GM19043 (cell line): Measurements from ENCODE around the gene MTG2.
"Not testable (repeated sequence)": the region's sequence is repeated elsewhere in the genome, so short reads cannot be mapped to it uniquely, and the experiment has no call there.

Experiments used
- ATAC-seq: cut with Tn5 transposase; IDR thresholded peaks from one replicate; pipeline ENCODE4 v1.9.1; 2021; ENCODE audit warnings: low read depth; ENCODE audit not compliant: unreplicated experiment

Gene MTG2

DNA sequence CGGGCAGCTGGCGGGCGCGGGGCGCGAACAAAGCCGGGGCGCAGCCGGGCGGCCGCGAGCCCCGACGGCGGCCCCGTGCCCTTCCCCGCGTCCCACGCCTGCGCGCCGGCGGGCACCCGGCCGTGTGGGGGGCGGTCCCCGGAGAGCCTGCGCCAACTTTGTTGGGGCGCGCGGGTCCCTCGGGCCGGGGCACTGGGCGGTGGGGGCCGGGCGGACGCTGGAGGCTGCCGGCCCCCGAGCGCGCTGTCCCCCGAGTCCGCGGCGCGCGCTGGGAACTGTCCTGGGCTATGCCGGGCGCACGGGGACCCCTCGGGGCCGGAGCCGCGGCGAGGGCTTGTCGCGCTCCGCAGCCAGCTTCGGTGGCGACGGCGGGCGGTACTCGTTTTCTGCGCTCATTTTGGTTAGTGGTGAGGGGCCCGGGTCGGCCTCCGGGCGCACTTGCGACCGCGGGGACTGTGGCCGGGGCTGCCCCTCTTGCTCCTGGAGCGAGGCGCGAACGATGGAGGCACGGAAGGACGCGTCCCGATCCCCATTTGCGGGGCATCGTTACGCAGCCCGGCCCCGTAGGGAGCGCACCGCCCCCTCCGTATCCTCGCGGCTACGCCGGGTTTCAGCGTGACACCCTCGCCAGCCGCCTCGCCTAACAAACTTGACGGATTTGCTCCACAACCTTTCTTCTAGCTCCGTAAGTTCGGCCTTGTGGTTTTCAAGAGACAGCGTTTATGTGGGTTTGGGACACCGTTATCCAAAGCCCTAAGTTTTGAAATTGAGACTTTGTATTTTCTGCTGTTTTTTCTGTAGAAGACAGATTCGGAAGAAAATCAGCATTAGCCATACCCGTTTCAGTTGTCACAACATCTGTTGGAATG is 38.6 kb upstream of the MTG2 start:
- ATAC-seq = no peak

DNA sequence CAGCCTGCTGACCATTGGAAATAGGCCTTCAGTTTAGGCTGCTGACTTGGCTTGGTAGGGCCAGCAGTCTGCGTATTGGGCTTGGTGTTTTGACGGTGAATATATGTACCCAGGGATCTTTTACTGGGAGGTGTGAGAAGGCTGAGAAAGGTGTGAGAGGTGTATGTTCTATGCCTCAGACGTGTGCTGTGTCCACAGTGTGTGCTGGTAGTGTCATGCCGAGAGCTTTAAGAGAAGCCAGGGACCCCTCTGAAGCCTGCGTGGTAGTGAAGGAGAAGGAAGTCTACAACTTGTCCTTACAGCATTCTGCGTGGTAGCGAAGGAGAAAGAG is 37.2 kb upstream of the MTG2 start:
- no peak for ATAC-seq

DNA sequence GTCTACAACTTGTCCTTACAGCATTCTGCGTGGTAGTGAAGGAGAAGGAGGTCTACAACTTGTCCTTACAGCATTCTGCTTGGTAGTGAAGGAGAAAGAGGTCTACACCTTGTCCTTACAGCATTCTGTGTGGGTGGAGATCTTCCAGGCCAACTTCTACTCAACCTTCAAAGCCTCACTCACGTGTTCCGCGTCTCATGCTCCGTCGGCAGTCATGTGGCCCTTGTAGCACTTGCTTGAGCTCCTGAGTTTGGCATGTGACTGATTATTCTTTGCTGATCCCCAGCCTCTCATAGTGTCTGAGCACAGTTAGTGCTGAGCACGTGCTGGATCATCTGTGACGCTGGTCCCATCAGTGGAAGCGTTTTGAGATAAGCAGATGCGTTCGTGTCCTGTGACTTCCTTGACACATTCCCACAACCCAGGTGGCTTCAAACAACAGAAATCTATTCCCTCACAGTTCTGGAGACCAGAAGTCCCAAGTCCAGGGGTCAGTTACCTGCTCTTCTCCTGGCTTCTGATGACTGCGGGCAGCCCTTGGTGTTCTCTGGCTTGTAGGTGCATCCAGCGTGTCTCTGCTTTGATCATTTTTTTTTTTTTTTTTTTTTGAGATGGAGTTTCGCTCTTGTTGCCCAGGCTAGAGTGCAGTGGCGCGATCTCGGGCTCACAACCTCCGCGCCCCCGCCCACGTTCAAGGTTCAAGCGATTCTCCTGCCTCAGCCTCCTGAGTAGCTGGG is 36.6 kb upstream of the MTG2 start:
- ATAC-seq = no peak

DNA sequence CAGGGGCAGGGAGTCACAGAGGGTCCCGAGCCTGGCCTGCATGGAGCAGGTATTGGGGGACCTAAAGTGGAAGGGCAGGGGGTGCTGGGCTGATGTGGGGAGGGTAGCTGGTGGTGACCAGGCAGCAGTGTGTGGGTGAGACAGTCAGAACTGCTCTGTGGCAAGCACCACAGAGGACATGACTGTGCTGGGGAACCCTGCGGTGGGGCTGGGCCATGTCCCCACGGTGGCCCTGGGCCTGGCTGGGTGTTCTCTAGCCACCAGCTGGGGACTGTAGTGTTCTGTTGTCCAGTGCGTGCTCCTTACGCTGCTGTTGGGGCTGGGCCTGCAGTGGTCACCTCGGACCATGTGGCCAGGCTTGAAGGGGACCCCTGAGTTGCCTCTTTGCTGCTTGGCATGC is 35.7 kb upstream of the MTG2 start:
- no peak for ATAC-seq

DNA sequence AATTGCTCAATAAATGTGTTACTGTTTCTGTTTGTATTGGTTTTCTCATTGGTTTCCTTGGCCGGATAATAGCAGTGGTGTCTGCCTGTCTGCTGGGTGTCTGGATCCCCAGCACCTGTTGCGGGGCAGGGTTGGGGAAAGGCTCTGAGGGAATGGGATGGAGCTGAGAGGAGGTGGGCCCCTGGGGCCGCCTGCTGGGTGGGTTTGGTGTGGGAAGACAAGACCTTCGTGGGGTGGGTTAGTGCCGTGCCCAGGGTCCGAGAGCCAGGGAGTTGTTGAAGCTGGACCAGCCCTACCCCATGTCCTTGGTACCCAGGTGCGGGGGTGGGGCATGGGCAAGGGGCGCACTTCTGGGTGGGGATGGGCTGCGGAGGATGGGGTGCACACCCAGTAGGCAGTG is 35.3 kb upstream of the MTG2 start:
- no peak for ATAC-seq

DNA sequence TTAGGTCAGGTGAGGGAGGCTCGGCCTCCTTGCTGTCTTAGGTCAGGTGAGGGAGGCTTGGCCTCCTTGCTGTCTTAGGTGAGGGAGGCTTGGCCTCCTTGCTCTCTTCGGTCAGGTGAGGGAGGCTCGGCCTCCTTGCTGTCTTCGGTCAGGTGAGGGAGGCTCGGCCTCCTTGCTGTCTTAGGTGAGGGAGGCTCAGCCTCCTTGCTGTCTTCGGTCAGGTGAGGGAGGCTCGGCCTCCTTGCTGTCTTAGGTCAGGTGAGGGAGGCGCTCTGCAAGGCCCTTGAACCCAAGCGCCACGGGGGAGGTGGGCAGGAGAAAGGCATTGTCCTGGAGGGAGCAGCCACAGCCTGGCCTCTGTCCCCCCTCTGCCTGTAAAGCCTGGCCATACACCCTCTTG is 34.4 kb upstream of the MTG2 start:
- not testable (repeated sequence) for ATAC-seq

DNA sequence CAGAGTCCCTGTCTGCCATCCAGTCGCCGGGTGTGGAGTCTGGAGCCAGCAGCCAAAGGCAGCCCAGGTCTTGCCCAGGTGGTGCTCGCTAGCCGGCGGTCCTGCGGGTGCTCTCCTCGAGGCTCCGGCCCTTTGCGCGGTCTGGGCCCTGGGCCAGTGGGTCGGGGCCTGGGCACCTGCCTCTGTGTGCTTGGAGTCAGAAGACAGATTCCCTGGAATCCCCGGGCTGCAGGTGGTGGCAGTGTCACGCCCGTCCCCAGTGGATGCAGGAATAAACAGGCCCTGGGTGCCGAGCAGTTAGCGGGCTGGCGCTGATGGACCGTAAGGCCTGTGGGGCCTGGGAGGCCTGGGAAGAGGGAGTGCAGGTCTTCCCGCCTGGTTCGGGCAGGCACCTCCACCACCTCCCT is 33.9 kb upstream of the MTG2 start:
- no peak for ATAC-seq

DNA sequence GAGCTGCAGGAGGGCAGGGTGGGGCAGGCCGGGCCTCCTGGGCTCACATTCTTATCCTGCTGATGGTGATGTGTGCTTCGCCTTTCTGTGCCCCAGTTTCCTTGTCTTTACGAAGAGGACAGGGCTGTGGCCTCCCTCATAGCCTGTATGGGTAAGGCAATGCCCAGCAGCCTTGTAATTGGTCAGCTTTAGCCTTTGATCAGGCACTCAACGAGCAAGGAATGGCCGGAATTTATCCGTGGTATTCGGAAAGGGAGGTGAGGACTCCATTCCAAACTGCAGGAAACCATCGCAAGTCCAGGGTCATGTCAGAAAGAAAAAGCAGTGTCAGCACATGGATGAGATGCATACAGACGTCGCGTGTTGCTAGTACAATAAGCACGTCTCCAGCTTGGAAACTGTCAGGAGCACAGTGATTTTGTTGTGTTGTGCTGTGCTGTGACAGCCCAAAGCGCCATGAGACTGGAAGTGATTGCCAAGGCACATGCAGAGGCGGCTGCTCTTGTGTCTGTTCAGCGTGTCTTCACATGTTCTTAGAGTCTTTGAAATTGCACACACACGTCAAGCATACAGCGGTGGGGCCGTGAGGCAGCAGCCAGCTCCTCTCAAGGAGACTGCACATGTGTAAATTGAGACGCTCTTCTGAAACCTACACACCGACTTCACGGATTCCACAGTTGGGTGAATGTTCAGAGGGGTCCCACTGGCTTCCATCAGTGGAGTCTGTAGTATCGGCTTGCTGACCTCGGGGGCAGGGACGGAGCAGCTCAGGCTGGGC is 33.1 kb upstream of the MTG2 start:
- no peak for ATAC-seq

DNA sequence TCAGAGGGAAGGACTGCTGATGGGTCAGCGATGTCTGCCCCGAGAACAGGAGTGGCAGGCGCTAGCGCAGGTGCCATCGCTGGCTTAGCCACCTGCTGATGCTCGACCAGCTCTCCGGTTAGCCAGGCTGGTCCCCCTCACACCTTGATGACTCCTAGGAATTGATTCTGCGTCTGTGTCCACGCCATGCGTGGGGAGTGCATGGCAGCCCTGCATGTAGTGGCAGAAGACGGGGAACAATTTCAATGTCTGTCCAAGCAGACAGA is 32.6 kb upstream of the MTG2 start:
- ATAC-seq = no peak

DNA sequence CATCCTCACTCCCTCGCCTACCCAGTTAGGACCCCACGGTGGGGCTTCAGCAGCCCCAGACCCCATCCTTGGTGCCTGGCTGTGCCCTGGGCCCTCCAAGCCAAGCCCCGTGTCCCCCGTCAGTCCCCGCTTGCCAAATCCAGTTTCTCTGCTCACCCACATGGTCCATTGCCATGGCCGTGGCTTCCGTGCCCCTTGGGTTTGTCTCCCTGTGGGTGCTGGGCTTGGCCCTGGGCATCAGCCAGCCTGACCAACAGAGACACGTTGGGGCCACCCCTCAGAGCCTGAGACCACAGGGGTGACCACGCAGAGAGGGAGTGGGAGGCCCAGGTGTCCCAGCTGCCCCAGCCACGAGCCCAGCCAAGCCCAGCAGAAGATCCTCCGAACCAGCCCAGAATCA is 31.6 kb upstream of the MTG2 start:
- ATAC-seq = no peak

DNA sequence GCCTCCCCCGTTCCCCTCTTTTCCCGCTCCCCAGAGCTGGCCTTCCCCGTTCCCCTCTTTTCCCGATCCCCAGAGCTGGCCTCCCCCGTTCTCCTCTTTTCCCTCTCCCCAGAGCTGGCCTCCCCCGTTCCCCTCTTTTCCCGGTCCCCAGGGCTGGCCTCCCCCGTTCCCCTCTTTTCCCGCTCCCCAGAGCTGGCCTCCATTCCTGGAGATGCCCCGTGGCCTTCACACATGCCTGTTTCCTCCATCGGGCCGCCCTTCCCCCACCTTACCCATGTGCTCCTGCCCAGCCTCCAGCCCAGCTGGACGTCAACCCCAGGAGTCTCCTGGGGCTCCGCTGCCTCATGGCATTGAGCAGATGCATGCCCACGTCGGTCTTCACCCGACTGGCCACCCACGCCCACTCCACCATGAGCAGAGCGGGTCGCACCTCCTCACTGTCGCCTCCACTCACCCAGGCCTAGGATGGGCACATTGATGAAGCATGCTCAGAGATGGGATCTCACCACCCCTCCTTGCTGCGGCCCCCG is 30.9 kb upstream of the MTG2 start:
- no peak for ATAC-seq

DNA sequence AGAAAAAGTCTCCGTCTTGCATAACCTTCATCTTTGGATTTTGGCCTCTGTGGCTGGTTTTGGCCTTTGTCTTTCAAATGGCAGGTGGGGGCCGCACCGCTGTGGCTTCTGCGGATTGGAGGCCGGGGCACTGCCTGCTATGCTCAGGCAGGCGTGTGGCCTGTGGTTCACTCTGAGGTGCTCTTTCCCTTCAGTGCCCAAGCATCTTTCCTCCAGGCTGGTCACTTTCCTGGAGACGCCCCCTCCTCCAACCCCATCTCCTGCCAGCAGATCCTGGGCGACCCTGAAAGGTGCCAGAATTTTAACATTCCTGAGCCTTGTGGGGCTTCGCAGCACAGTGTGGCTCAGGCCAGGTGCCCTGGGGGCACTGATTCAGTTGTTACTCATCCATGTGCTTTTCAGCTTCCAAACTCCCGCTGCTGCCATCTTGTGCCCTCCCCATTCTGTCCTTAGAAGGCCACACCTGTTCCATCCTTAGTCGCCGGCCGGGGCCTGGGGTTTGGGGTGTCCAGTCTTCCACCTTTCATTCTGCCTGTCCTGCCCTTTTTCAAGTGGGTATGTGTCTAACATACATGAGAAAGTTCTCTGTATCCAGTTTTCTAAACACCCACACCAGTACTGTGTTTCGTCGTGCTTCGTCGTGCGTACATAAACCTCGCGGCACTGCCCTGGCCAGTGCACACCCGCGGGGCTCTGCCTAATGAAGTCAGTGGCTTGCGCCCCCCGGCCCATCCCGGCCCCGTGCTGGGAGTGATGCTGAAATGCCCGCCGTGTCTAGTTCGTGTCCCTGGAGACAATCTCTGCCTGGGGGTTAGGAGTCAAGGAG is 27.2 kb upstream of the MTG2 start:
- no peak for ATAC-seq

DNA sequence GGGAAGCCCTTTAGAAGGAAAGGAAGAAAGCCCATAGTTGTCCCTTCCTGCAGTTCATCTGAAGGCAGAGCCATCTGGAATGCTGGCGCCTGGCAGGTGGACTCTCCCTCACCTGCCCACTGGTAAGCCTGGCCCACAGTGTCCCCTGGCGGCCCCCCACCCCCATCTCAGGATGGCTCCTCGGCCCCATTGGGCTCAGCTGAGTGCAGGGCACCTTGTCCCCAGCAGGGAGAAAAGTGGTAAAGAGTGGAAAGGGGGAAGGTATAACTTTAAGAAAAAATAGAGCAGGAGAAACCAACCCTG is 26.6 kb upstream of the MTG2 start:
- ATAC-seq = no peak

DNA sequence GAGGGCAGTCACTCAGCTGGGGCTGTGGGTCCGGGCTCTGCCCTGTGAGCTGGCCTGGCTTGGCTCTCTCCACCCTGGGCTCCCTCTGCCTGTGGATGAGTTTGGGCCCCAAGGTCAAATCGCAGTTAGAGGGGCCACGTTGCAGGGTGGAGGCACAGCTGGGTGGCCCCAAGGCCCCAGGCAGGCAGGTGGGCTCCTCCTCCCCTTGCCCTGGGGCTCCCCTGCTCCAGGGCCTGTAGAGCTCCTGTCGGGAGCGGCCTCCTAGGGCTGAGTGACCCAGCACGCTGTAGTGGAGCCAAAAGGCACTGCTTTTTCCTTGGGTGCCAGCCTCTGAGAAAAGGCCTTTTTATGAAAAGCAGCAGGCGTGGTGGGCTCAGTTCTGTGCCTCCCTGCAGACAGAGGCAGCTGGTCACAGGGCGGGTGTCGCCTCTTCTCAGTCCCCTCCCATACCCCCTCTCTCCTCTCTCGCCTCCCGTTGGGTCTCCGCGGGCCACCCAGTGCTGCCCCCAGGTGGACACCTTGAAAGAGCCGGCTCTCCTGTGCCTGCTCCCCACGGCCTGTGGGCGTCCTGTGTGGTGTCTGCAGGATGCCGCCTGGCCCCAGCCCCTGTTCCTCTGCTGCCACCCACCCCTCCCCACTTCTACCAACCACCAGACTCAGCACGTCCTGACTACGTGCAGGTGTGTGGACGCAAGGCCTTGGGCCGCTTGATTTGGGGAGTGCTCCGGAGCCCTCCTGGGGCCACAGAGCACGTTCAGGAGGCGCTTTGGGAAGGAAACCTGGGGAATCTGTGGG is 26.0 kb upstream of the MTG2 start:
- peak; percentile 61 for ATAC-seq

DNA sequence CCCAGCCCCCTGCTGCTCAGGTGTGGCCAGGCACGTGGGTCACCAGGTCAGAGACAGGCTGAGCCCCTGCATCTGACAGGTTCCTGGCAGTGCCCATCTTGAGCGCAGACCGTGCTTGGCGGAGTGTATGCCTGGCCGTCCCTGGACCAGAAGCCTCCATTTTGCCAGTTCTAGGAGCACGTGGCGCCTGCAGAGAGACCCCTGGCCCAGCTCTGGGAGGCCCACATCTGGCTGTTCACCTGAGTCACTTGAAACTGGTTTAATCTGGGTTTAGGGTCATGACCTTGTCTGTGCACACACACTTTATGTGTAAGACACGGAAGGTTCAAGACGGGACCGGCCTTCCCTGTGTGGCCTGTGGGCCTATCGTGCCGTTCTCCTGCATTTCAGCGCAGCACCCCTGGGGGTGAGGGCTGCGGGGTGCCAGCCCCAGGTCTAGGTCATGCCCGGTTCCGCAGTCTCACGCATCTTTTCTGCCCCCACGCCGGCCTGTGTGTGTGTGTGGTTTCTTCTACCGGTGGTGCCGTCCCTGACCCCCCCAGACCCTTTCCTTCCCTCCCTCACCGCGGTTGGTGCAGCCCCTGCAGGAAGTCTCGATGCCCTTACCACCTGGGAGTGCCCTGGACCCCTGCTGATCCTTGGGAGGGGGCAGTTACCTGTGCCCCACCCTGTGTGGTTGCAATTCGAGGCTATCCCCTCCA is 25.3 kb upstream of the MTG2 start:
- ATAC-seq = no peak

DNA sequence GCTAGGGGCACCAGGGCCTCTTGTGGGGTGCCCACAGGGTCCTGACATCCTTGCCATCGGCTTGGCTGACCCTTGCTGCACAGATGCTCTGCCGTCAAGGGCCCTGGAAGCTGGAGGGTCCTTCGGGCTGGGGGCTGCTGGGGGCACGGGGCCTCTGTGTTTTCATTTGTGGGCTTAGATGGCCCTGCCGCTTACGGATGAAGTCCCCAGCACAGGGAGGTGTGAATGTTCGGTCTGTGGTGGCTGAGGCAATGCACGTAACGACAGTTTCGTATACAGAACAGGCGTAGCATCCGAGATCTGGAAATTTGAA is 24.8 kb upstream of the MTG2 start:
- no peak for ATAC-seq

DNA sequence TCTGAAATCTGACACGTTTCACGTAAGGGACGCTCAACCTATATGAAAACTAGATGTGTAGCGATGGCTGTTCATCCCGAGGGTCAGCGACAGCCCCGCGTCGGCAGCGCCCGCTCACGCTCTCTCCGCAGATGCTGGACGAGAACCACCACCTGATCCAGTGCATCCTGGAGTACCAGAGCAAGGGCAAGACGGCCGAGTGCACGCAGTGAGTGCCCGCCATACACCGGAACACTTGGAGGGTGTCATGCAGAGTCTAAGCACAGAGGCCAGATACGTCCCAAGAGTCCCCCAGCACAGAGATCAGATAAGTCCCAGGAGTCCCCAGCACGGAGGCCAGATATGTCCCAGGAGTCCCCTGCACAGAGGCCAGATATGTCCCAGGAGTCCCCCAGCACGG is 24.3 kb upstream of the MTG2 start:
- ATAC-seq = no peak

DNA sequence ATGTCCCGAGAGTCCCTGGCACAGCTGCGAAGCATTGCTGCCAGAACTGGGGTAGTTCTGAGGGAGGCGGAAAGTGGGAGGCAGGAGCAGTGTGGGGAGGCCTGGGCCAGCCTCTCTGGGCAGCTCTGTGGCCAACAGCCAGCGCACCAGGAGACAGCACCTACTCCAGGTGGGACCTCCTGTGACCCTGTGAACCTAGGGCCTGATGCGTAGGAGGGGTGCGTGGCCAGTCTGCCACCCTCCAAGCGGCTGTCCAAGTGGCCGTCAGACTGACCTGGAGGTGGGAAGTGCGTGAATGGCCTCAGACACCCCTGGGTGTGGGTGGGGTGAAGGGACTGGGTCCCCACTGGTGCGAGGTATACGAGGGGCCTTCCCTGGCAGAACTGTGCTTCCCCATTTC is 23.8 kb upstream of the MTG2 start:
- no peak for ATAC-seq

DNA sequence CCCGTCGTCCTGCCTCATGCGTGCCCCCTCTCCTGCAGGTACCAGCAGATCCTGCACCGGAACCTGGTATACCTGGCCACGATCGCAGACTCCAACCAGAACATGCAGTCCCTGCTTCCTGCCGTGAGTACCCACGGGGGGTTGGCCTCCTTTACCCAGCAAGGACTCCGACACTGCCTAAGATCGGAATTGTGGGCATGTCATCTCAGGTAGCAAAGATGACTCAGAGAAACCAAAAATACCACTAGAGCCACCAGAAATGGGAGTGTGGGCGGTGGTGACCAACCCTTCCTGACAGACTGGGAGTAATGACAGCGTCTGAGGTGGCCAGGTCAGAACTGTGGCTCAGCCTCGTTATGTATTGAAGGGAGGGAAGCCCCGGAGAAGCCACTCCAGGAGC is 23.0 kb upstream of the MTG2 start:
- no peak for ATAC-seq

DNA sequence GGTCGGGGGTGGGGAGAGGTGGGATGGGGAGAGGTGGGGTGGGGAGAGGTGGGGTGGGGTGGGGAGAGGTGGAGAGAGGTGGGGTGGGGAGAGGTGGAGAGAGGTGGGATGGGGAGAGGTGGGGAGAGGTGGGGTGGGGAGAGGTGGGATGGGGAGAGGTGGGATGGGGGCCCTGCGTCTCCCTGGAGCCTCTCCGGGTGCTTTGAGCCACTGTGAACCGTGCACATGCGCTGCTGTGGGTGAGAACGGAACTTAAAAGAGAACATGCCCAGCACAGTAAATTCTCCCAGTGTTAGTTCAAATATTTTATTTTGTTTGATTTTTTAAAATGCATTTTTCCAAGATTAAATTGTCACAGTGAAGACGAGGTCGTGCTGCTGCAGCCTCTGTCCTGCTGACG is 22.6 kb upstream of the MTG2 start:
- no peak for ATAC-seq
